Esophagus squamous epithelium (tissue), 4 donors: ENCODE measurements around the gene EXOC7.
"Not testable (repeated sequence)": the region's sequence is repeated elsewhere in the genome, so short reads cannot be mapped to it uniquely, and the experiment has no call there.

Experiments
- POLR2A ChIP-seq, 4 donors: fragments of 450-650 bp; IDR thresholded peaks; one replicate each; pipeline ENCODE4 v1.6.1; 2017; ENCODE audit warnings: antibody characterized with exemption in 4 of 4, mild to moderate bottlenecking in 4 of 4, moderate library complexity in 3 of 4
- TF ChIP-seq, protein P1 (sequence below), 6 experiments: fragments of 450-650 bp in 4 of 6; fragments of 200-600 bp in 2 of 6; sonication (generic) in 2 of 6; IDR thresholded peaks; one replicate each; pipeline ENCODE4 v1.5.1; 2016 to 2019; ENCODE audit warnings: antibody characterized with exemption in 6 of 6, mild to moderate bottlenecking in 4 of 6, moderate library complexity in 4 of 6

DNA sequence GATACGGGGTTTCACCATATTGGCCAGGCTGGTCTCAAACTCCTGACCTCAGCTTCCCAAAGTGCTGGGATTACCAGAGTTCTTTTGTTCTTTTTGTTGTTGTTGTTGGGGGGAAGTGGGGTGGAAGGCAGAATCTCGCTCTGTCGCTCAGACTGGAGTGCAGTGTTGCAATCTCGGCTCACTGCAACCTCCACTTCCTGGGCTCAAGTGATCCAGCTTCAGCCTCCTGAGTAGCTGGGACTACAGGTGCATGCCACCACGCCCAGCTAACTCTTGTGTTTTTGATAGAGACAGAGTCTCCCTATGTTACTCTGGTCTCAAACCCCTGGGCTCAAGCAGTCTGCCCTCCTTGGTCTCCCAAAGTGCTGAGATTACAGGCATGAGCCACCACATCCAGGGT is 25.2 kb downstream of the EXOC7 start:
- not testable (repeated sequence) for TF ChIP-seq POLR2A (IDR thresholded peaks at IDR 0.05)
- TF ChIP-seq, protein P1, sequence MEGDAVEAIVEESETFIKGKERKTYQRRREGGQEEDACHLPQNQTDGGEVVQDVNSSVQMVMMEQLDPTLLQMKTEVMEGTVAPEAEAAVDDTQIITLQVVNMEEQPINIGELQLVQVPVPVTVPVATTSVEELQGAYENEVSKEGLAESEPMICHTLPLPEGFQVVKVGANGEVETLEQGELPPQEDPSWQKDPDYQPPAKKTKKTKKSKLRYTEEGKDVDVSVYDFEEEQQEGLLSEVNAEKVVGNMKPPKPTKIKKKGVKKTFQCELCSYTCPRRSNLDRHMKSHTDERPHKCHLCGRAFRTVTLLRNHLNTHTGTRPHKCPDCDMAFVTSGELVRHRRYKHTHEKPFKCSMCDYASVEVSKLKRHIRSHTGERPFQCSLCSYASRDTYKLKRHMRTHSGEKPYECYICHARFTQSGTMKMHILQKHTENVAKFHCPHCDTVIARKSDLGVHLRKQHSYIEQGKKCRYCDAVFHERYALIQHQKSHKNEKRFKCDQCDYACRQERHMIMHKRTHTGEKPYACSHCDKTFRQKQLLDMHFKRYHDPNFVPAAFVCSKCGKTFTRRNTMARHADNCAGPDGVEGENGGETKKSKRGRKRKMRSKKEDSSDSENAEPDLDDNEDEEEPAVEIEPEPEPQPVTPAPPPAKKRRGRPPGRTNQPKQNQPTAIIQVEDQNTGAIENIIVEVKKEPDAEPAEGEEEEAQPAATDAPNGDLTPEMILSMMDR (IDR thresholded peaks at IDR 0.05): not testable (repeated sequence)
